Endothelial cell of umbilical vein (primary cell): ENCODE results near the gene BCR.

Experiments used
- CTCF ChIP-seq, 2 donors: IDR thresholded peaks; 1 replicate in 1 of 2; 2 replicates in 1 of 2; pipeline ENCODE4 v1.5.1; 2011; ENCODE audit warnings: low read length in 2 of 2, mild to moderate bottlenecking in 2 of 2, moderate library complexity in 2 of 2, control low read depth in 1 of 2, inconsistent platforms in 1 of 2, low read depth in 1 of 2; ENCODE audit not compliant: insufficient read depth in 1 of 2; ENCODE audit errors: extremely low read depth in 1 of 2
- EZH2 ChIP-seq: IDR thresholded peaks from 2 replicates; pipeline ENCODE4 v1.6.1; 2012; ENCODE audit warnings: borderline replicate concordance, low read depth, mild to moderate bottlenecking, moderate library complexity, low read length, inconsistent platforms; ENCODE audit not compliant: severe bottlenecking
- JUN ChIP-seq: IDR thresholded peaks from 2 replicates; pipeline ENCODE4 v1.6.1; 2011; ENCODE audit warnings: borderline replicate concordance, low read depth; ENCODE audit not compliant: insufficient read length, insufficient read depth
- MYC ChIP-seq: IDR thresholded peaks from one replicate; pipeline ENCODE4 v1.6.1; 2011; ENCODE audit warnings: mild to moderate bottlenecking, low read depth, low read length
- POLR2A ChIP-seq: IDR thresholded peaks from 2 replicates; pipeline ENCODE4 v1.6.1; 2012; ENCODE audit warnings: low read depth, mild to moderate bottlenecking, control low read depth, low read length
- POLR2AphosphoS5 ChIP-seq: IDR thresholded peaks from 2 replicates; pipeline ENCODE4 v1.6.1; 2012; ENCODE audit warnings: low read depth, mild to moderate bottlenecking, control low read depth, low read length, moderate library complexity; ENCODE audit not compliant: insufficient read depth

DNA sequence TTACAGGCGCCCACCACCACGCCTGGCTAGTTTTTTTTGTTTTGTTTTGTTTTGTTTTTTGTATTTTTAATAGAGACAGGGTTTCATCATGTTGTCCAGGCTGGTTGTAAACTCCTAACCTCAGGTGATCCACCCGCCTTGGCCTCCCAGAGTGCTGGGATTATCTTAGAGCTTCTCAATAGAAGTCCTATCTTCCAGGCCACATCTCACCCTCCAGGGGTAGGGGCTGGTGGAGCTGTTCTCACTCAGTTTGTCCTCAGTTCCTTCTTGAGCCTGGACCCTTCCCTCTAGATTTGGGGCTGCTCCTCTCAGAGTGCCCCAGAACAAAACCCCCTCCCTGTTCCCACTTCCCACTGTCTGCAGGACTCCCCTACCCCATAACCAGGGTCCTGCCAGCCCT is 31.3 kb downstream of the BCR start:
- TF ChIP-seq POLR2A: no peak
- no peak for TF ChIP-seq CTCF (IDR thresholded peaks at IDR 0.05; ENCODE audit: extremely low read depth in 1 of 2, insufficient read depth in 1 of 2, low read depth in 1 of 2, low read length in 2 of 2)
- no peak for TF ChIP-seq POLR2AphosphoS5
- no peak for TF ChIP-seq JUN
- TF ChIP-seq EZH2: no peak
- TF ChIP-seq MYC: no peak
